K562 (cell line): Measurements from ENCODE around the gene ZNF689. TPM values are rescaled to one million over a fixed set of nuclear protein-coding genes. Genes with fewer than 3 reads are reported as not detected.

Source experiments
- BACH1 ChIP-seq: fragments of 200-800 bp; sonication (Bioruptor generic); IDR thresholded peaks from 2 replicates; pipeline ENCODE4 v1.6.1; 2016; ENCODE audit warnings: missing genetic modification characterization, missing compliant biosample characterization
- GABPA ChIP-seq: fragments of 200-800 bp; sonication (Bioruptor generic); conservative IDR thresholded peaks from 2 replicates; pipeline ENCODE4 v1.6.1; 2016; ENCODE audit warnings: low read depth, missing genetic modification characterization, missing compliant biosample characterization
- ILF3 ChIP-seq: fragments of 450-650 bp; IDR thresholded peaks from 2 replicates; pipeline ENCODE4 v1.6.1; 2018; ENCODE audit warnings: antibody characterized with exemption, mild to moderate bottlenecking, moderate library complexity, borderline replicate concordance
- MAFK ChIP-seq: IDR thresholded peaks from 2 replicates; pipeline ENCODE4 v1.6.1; 2011; ENCODE audit warnings: low read length, improper control_type of control experiment
- PCBP1 ChIP-seq: fragments of 200-400 bp; formaldehyde crosslinking; IDR thresholded peaks from 2 replicates; pipeline ENCODE4 v1.6.1; 2018; ENCODE audit warnings: mild to moderate bottlenecking, low read depth, low read length; ENCODE audit not compliant: poor library complexity, severe bottlenecking
- SFPQ ChIP-seq: fragments of 200-400 bp; formaldehyde crosslinking; IDR thresholded peaks from 2 replicates; pipeline ENCODE4 v1.6.1; 2017; ENCODE audit warnings: mild to moderate bottlenecking, low read depth, low read length, moderate library complexity
- SOX6 ChIP-seq: fragments of 450-650 bp; IDR thresholded peaks from 2 replicates; pipeline ENCODE4 v1.6.1; 2014; ENCODE audit warnings: mild to moderate bottlenecking
- ZNF165 ChIP-seq: fragments of 250-450 bp; sonication (Bioruptor Pico); IDR thresholded peaks from 2 replicates; pipeline ENCODE4 v1.4.0; 2020; ENCODE audit warnings: borderline replicate concordance
- ZNF232 ChIP-seq: sonication (generic); formaldehyde crosslinking; IDR thresholded peaks from 2 replicates; pipeline ENCODE4 v1.8.0; 2022; ENCODE audit warnings: mild to moderate bottlenecking, missing genetic modification reagents
- ZNF239 ChIP-seq: fragments of 250-450 bp; sonication (Bioruptor Pico); IDR thresholded peaks from 2 replicates; pipeline ENCODE4 v1.4.0; 2020; ENCODE audit warnings: mild to moderate bottlenecking
- ZNF639 ChIP-seq, 2 experiments: fragments of 200-800 bp in 1 of 2; sonication (Bioruptor generic) in 1 of 2; sonication (generic) in 1 of 2; formaldehyde crosslinking in 1 of 2; IDR thresholded peaks in 1 of 2; conservative IDR thresholded peaks in 1 of 2; 2 replicates each; pipeline versions ENCODE4 v1.5.0 to v1.6.1; 2016 to 2020; ENCODE audit warnings: missing compliant biosample characterization in 1 of 2, missing genetic modification characterization in 1 of 2, missing genetic modification reagents in 1 of 2
- ZNF707 ChIP-seq: fragments of 250-450 bp; sonication (Bioruptor Pico); conservative IDR thresholded peaks from 2 replicates; pipeline ENCODE4 v1.8.0; 2022; ENCODE audit warnings: inconsistent platforms, mild to moderate bottlenecking, moderate library complexity
- polyA plus RNA-seq, 8 experiments: library from polyadenylated mRNA; depleted of rRNA in 4 of 8; stranded (reverse) in 5 of 8; unstranded in 3 of 8; fragments of >200 nt; fragmentation: Nextera tagmentation in 2 of 8; fragmentation: Illumina TruSeq in 1 of 8; extraction: Ambion mirVana in 2 of 8; extraction: Trizol in 1 of 8; gene quantifications; 2 replicates each; pipeline versions ENCODE4 v1.2.1 to v1.2.3, GENCODE V29; 2011 to 2014; ENCODE audit warnings: inconsistent platforms in 1 of 8, missing spikeins in 1 of 8
- total RNA-seq, 7 experiments: library from RNA; depleted of rRNA in 6 of 7; stranded (reverse); fragments of >200 nt in 6 of 7; fragmentation: Illumina TruSeq in 2 of 7; extraction: Trizol in 2 of 7; gene quantifications; 2 replicates each; pipeline versions ENCODE4 v1.2.1 to v1.2.3, GENCODE V29; 2011 to 2021; ENCODE audit warnings: low replicate concordance in 1 of 7
- TF ChIP-seq, protein P1 (sequence below): fragments of 200-800 bp; sonication (Bioruptor generic); IDR thresholded peaks from 2 replicates; pipeline ENCODE4 v1.6.1; 2016; ENCODE audit warnings: missing genetic modification characterization, missing compliant biosample characterization
- TF ChIP-seq, protein P2 (sequence below): sonication (generic); formaldehyde crosslinking; IDR thresholded peaks from 2 replicates; pipeline ENCODE4 v1.8.0; 2022; ENCODE audit warnings: mild to moderate bottlenecking, missing genetic modification reagents

Gene ZNF689
- total and polyA plus RNA-seq, 9 of the 15 experiments (the other 6 are each of a cell fraction or from before 2014, with no cell fraction given), result 5.4 to 15.4 (median 10.8) TPM

- TF ChIP-seq, protein P1, sequence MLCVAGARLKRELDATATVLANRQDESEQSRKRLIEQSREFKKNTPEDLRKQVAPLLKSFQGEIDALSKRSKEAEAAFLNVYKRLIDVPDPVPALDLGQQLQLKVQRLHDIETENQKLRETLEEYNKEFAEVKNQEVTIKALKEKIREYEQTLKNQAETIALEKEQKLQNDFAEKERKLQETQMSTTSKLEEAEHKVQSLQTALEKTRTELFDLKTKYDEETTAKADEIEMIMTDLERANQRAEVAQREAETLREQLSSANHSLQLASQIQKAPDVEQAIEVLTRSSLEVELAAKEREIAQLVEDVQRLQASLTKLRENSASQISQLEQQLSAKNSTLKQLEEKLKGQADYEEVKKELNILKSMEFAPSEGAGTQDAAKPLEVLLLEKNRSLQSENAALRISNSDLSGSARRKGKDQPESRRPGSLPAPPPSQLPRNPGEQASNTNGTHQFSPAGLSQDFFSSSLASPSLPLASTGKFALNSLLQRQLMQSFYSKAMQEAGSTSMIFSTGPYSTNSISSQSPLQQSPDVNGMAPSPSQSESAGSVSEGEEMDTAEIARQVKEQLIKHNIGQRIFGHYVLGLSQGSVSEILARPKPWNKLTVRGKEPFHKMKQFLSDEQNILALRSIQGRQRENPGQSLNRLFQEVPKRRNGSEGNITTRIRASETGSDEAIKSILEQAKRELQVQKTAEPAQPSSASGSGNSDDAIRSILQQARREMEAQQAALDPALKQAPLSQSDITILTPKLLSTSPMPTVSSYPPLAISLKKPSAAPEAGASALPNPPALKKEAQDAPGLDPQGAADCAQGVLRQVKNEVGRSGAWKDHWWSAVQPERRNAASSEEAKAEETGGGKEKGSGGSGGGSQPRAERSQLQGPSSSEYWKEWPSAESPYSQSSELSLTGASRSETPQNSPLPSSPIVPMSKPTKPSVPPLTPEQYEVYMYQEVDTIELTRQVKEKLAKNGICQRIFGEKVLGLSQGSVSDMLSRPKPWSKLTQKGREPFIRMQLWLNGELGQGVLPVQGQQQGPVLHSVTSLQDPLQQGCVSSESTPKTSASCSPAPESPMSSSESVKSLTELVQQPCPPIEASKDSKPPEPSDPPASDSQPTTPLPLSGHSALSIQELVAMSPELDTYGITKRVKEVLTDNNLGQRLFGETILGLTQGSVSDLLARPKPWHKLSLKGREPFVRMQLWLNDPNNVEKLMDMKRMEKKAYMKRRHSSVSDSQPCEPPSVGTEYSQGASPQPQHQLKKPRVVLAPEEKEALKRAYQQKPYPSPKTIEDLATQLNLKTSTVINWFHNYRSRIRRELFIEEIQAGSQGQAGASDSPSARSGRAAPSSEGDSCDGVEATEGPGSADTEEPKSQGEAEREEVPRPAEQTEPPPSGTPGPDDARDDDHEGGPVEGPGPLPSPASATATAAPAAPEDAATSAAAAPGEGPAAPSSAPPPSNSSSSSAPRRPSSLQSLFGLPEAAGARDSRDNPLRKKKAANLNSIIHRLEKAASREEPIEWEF (CRISPR knock-in tag), result no peak
- TF ChIP-seq SFPQ (no peak), ILF3 (no peak), ZNF165 (CRISPR knock-in tag) (no peak), SOX6 (no peak), ZNF707 (CRISPR knock-in tag) (no peak), GABPA (tag) (peak; percentile 23; the same call in 1 of the 2 replicates), ZNF232 (CRISPR knock-in tag) (no peak), BACH1 (tag) (no peak), ZNF639 (CRISPR knock-in tag; conservative IDR thresholded peaks at IDR 0.05 in 1 of 2, IDR thresholded peaks at IDR 0.05 in 1 of 2) (no peak), PCBP1 (no peak), MAFK (no peak), ZNF239 (no peak)
- TF ChIP-seq, protein P2, sequence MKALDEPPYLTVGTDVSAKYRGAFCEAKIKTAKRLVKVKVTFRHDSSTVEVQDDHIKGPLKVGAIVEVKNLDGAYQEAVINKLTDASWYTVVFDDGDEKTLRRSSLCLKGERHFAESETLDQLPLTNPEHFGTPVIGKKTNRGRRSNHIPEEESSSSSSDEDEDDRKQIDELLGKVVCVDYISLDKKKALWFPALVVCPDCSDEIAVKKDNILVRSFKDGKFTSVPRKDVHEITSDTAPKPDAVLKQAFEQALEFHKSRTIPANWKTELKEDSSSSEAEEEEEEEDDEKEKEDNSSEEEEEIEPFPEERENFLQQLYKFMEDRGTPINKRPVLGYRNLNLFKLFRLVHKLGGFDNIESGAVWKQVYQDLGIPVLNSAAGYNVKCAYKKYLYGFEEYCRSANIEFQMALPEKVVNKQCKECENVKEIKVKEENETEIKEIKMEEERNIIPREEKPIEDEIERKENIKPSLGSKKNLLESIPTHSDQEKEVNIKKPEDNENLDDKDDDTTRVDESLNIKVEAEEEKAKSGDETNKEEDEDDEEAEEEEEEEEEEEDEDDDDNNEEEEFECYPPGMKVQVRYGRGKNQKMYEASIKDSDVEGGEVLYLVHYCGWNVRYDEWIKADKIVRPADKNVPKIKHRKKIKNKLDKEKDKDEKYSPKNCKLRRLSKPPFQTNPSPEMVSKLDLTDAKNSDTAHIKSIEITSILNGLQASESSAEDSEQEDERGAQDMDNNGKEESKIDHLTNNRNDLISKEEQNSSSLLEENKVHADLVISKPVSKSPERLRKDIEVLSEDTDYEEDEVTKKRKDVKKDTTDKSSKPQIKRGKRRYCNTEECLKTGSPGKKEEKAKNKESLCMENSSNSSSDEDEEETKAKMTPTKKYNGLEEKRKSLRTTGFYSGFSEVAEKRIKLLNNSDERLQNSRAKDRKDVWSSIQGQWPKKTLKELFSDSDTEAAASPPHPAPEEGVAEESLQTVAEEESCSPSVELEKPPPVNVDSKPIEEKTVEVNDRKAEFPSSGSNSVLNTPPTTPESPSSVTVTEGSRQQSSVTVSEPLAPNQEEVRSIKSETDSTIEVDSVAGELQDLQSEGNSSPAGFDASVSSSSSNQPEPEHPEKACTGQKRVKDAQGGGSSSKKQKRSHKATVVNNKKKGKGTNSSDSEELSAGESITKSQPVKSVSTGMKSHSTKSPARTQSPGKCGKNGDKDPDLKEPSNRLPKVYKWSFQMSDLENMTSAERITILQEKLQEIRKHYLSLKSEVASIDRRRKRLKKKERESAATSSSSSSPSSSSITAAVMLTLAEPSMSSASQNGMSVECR (CRISPR knock-in tag), result no peak
These were observed 42.1 kb downstream of the ZNF689 start (continued) for GRCh38 chr16:30567991-30568638.
